HG03469 (cell line): ENCODE results near the gene LRRC61.

Experiments used
- ATAC-seq: cut with Tn5 transposase; IDR thresholded peaks from one replicate; pipeline ENCODE4 v1.9.1; 2021; ENCODE audit warnings: mild to moderate bottlenecking, moderate library complexity, moderate number of reproducible peaks; ENCODE audit not compliant: unreplicated experiment

The LRRC61 gene

DNA sequence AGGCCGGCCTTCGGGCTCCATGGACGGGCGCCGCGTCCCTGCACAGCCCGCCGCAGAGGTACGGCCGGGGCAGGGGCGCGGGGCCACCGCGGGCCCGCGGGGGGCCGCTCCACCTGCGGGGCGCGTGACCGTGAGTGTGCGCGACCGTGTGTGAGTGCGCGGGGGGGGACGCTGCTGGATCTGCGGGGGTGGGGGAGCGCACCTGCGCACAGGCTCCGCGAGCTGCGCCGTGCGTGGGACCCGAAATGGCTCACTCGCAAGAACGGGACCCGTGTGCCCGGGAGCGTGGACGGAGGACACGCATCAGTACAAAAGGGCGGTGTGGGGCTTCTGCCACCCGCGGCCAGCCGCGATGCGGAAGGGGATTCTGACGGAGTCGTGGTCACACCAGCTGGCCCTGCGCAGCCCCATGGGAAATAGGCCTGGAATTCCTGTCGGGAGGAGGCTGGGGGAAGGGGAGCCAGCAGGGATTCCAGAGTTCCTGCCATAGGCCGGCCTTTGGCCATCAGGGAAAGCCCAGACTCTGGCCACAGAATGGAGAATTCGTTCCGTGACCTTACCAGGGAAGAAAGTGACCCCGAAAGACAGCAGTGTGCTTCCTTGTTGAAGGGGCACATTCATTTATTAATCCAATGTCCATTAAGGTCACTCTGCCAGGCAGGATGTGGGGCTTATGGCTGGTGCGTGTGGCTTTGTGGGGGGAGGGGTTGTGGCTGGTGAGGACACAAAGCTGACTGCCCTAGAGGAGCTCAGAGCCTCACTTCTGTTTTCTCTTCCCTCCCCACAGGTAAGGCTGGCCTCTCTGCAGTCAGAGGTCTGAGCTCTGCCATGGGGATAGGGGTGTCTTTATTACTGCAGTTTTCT lies 46.0 kb downstream of the LRRC61 start:
- ATAC-seq, result peak; percentile 5

- no peak for ATAC-seq
These were observed 46.8 kb downstream of the LRRC61 start for GRCh38 chr7:150369748-150370501.

GRCh38 chr7:150370612-150371071 lies 47.5 kb downstream of the LRRC61 start:
- no peak for ATAC-seq

- no peak for ATAC-seq
These were observed 48.2 kb downstream of the LRRC61 start for GRCh38 chr7:150371131-150371995.

DNA sequence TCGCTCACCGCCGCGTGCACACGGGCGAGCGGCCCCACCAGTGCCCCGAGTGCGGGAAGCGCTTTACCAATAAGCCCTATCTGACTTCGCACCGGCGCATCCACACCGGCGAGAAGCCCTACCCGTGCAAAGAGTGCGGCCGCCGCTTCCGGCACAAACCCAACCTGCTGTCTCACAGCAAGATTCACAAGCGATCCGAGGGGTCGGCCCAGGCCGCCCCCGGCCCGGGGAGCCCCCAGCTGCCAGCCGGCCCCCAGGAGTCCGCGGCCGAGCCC lies 48.8 kb downstream of the LRRC61 start:
- ATAC-seq, result no peak

- ATAC-seq, result no peak
These were observed 49.3 kb downstream of the LRRC61 start for GRCh38 chr7:150372271-150373048.

DNA sequence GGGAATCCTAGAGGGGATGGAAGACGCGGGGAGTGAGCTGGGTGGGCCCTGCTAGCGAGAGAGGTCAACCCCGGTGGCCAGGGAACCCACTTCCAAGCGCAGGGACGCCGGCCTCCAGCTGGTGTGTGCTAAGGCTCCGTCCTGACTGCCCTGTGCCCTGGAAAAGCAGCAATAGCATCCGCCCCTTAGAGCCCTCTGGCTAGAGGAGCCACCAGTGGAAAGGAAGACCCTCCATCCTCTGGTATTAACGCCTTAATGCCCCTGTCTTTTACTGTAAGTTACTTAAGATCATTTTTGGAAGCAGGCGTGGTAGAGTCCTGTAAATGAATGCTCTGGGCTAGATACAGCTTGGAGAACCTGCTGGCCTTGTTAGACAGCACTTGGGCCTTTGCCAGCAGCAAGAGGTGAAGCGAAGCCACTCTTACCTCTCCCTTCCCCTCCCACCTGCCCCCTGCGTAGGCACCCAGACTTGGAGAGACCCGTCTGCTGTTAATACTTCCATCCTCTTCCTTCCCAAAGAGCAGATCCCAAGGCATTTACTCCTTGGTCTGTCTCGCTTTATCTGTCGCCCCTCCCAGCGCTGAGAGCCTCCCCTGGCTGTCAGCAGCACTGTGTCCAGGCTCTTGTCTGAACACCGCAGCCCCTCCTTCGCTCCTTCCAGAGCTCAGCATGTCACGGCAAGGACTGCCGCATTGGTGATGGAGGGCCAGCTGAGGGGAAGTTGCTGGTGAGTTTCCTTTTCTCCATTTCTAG lies 50.1 kb downstream of the LRRC61 start:
- ATAC-seq, result no peak

GRCh38 chr7:150374026-150374425 lies 50.9 kb downstream of the LRRC61 start:
- ATAC-seq, result no peak

GRCh38 chr7:150374472-150374871 lies 51.3 kb downstream of the LRRC61 start:
- no peak for ATAC-seq

- no peak for ATAC-seq
These were observed 52.7 kb downstream of the LRRC61 start for GRCh38 chr7:150375662-150376521.

- ATAC-seq, result no peak
These were observed 53.4 kb downstream of the LRRC61 start for GRCh38 chr7:150376560-150376959.

- no peak for ATAC-seq
These were observed 54.0 kb downstream of the LRRC61 start for GRCh38 chr7:150377196-150377595.

DNA sequence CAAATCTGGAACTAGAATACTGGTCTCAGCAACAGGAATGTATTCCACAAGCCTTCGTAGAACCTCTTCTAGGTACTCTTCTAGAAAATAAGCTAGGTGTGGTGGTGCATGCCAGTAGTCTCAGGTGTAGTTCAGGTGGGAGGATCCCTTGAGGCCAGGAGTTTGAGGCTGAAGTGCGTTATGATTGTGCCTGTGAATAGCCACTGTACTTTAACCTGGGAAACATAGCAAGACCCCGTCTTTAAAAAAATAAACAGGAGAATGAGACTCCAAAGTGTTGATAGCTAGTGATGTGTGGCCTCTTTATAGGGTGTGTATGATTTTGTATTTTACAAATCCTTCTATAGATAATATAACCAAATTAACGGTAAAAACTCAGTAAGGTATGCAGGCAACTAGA lies 54.5 kb downstream of the LRRC61 start:
- no peak for ATAC-seq

- no peak for ATAC-seq
These were observed 55.1 kb downstream of the LRRC61 start for GRCh38 chr7:150378115-150378852.

DNA sequence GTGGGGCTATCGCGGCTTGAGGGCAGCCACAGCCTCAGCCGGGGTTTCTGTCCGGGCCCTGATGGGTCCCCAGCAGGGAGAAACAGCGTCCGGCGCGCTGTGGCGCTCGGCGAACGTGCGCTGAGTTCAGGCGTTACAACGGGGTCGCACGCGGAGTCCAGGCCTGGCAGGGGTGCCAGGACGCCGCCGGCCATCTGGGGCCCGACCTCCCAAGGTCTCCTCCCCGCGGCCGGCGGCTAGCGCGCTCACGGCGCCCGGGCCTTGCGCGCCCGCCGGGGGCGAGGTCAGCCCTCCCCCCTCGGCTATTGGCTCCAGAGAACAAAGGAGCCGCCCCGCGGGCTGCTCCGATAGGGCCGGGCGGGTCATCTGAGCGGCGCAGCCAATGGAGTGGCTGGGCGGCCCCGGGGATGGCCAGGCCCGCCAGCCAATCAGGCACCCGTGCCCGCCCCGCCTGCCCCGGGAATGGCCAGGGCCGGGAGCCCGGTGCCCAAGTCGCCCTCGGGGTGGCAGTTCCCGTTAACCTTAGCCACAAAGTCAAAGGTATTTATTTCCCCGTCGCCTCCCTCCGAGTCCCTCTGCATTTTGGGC lies 55.8 kb downstream of the LRRC61 start, which contains the start of gene ZNF775:
Gene ZNF775, plus strand, starts transcription at position 478 of the 588 bp plus-strand sequence. CDS start 9,141 bp downstream, outside the sequence.
- ATAC-seq, result peak; percentile 66

- ATAC-seq, result no peak
These were observed 56.6 kb downstream of the LRRC61 start for GRCh38 chr7:150379441-150380379.

- ATAC-seq, result no peak
These were observed 57.3 kb downstream of the LRRC61 start for GRCh38 chr7:150380463-150380862.
